Gastroesophageal sphincter (tissue), 4 donors: ENCODE results near the gene ST6GALNAC6. TPM values are rescaled to one million over a fixed set of nuclear protein-coding genes. Genes with fewer than 3 reads are reported as not detected.

Experiments
- ATAC-seq: fragments of 150-250 bp; one replicate; pipeline ENCODE4 v1.9.1; 2016; ENCODE audit warnings: mild to moderate bottlenecking, moderate library complexity
- H3K27ac ChIP-seq, 4 donors: fragments of 200-600 bp; sonication (generic) in 3 of 4; 1 replicate in 3 of 4; 2 replicates in 1 of 4; pipeline ENCODE4 v1.5.1; 2016 to 2019
- H3K27me3 ChIP-seq: fragments of 200-600 bp; sonication (generic); one replicate; pipeline ENCODE4 v1.5.1; 2019
- H3K36me3 ChIP-seq, 2 donors: fragments of 200-600 bp; sonication (generic); one replicate each; pipeline ENCODE4 v1.5.1; 2019; ENCODE audit warnings: control low read depth in 1 of 2
- H3K4me1 ChIP-seq, 3 donors: fragments of 200-600 bp; sonication (generic); 1 replicate in 2 of 3; 2 replicates in 1 of 3; pipeline ENCODE4 v1.5.1; 2016 to 2019; ENCODE audit warnings: control low read depth in 2 of 3
- H3K4me3 ChIP-seq, 2 donors: fragments of 200-600 bp; sonication (generic); one replicate each; pipeline ENCODE4 v1.5.1; 2019; ENCODE audit warnings: mild to moderate bottlenecking in 1 of 2, moderate library complexity in 1 of 2
- H3K9me3 ChIP-seq, 3 donors: fragments of 200-600 bp; sonication (generic); one replicate each; pipeline ENCODE4 v1.5.1; 2017 to 2019; ENCODE audit warnings: control low read depth in 2 of 3
- EP300 ChIP-seq: sonication (generic); formaldehyde crosslinking; IDR thresholded peaks from one replicate; pipeline ENCODE4 v1.6.1; 2017; ENCODE audit warnings: antibody characterized with exemption, mild to moderate bottlenecking
- POLR2A ChIP-seq, 2 donors: fragments of 450-650 bp; IDR thresholded peaks; one replicate each; pipeline ENCODE4 v1.6.1; 2017; ENCODE audit warnings: antibody characterized with exemption in 2 of 2, mild to moderate bottlenecking in 2 of 2, moderate library complexity in 1 of 2
- POLR2AphosphoS5 ChIP-seq: sonication (generic); formaldehyde crosslinking; IDR thresholded peaks from one replicate; pipeline ENCODE4 v1.6.1; 2017; ENCODE audit warnings: antibody characterized with exemption
- WGBS, 2 donors: methylation state at CpG; one replicate each; pipeline ENCODE4 v1.1.5; 2018; ENCODE audit warnings: low coverage in 1 of 2; 5-methylcytosine and 5-hydroxymethylcytosine counted together
- total RNA-seq, 4 donors: library from RNA; depleted of rRNA; stranded (reverse); fragments of >200 nt; gene quantifications; one replicate each; pipeline ENCODE4 v1.1.0, GENCODE V29; 2016
- TF ChIP-seq, protein P1 (sequence below), 4 experiments: fragments of 200-600 bp in 2 of 4; fragments of 450-650 bp in 2 of 4; sonication (generic) in 1 of 4; IDR thresholded peaks; one replicate each; pipeline ENCODE4 v1.5.1; 2017 to 2019; ENCODE audit warnings: antibody characterized with exemption in 4 of 4, mild to moderate bottlenecking in 2 of 4, moderate library complexity in 2 of 4

Gene ST6GALNAC6
- total RNA-seq, 4 donors from 2014 or later = 112 to 146 (median 132) TPM

DNA sequence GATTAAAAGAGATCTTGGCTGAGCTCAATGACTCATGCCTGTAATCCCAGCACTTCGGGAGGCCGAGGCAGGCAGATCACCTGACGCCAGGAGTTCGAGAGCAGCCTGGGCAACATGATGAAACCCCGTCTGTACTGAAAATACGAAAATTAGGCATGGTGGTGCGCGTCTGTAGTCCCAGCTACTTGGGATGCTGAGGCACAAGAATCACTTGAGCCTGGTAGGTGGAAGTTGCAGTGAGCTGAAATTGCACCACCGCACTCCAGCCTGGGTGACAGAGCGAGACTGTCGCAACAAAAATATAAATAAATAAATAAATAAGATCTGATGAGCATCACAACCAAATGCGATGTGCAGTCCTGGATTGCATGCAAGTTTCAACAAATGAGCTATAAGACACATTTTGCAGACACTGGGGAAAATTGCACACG lies 36.2 kb downstream of the ST6GALNAC6 start:
- no peak for TF ChIP-seq POLR2A (IDR thresholded peaks at IDR 0.05)
- no peak for TF ChIP-seq EP300
- TF ChIP-seq, protein P1, sequence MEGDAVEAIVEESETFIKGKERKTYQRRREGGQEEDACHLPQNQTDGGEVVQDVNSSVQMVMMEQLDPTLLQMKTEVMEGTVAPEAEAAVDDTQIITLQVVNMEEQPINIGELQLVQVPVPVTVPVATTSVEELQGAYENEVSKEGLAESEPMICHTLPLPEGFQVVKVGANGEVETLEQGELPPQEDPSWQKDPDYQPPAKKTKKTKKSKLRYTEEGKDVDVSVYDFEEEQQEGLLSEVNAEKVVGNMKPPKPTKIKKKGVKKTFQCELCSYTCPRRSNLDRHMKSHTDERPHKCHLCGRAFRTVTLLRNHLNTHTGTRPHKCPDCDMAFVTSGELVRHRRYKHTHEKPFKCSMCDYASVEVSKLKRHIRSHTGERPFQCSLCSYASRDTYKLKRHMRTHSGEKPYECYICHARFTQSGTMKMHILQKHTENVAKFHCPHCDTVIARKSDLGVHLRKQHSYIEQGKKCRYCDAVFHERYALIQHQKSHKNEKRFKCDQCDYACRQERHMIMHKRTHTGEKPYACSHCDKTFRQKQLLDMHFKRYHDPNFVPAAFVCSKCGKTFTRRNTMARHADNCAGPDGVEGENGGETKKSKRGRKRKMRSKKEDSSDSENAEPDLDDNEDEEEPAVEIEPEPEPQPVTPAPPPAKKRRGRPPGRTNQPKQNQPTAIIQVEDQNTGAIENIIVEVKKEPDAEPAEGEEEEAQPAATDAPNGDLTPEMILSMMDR (IDR thresholded peaks at IDR 0.05) = no peak
- no peak for TF ChIP-seq POLR2AphosphoS5
- no peaks in the 10 kb centered on the region for H3K27me3 ChIP-seq
- peaks cover 0 to 51% (median 8%) of the 10 kb centered on the region in 3 donors for H3K4me1 ChIP-seq
- 74 to 90% methylated on average over 12 to 13 of the region's 13 CpGs for WGBS, 2 donors
- H3K36me3 ChIP-seq = peaks cover 0 to 17% of the 10 kb centered on the region in 2 donors
- peak overlapping the region in 3 of 4 donors; percentile 61 to 71 (median 68) for H3K27ac ChIP-seq
- H3K9me3 ChIP-seq = no peaks in the 10 kb centered on the region
- H3K4me3 ChIP-seq = no peak overlapping the region
- no peak for ATAC-seq

DNA sequence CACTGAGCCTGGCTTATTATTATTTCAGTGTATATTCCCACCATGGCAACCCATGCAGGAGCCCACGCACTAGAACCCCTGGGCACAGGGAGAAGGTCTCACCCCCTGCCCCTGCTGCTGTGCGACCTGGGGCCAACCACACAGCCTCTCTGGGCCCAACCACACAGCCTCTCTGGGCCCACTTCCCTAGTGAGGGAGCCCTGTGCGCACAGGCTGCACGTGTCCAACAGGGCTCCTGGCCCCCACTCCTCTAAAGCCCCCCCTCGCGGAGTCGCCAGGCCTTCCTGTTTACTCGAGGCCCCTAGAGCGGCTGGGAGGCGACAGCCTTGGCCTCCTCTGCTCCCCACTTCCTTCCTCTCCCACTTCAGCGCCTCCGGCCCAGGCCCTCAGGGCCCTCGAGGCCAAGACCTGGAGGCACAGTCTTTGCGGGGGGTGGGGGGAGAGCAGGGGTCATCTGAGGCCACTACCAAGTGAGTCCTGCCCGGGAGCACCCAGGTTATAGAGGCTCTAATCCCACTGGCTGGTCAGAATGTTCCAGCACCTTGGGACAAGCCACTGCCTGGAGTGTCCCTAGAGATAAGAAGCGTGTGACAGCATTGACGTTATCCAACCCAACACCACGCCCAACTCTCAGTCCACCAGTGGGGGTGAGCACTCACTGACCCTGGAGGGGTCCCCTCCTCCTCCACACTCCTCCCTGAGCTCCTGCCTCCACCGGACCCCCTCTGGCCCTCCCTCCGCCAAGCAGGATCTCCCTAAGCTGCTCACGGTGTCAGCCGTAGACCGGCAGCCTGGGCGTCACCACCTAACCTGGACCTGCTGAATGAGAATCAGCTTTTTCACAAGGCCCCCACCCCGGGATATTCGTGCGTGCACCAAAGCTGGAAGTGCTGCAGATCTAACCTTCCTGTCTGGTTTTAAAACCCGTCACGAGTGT lies 37.1 kb downstream of the ST6GALNAC6 start:
- H3K4me3 ChIP-seq = no peak overlapping the region
- H3K4me1 ChIP-seq = peaks cover 0 to 57% (median 16%) of the 10 kb centered on the region in 3 donors
- ATAC-seq = peak; percentile 78
- H3K36me3 ChIP-seq = peaks cover 0 to 8% of the 10 kb centered on the region in 2 donors
- no peaks in the 10 kb centered on the region for H3K27me3 ChIP-seq
- no peaks in the 10 kb centered on the region for H3K9me3 ChIP-seq
- 59 to 67% methylated on average over 2 to 3 of the region's 29 CpGs for WGBS, 2 donors
- peak overlapping the region in 3 of 4 donors; percentile 61 to 71 (median 68) for H3K27ac ChIP-seq
- no peak for TF ChIP-seq POLR2A (IDR thresholded peaks at IDR 0.05)
- TF ChIP-seq POLR2AphosphoS5 = no peak
- TF ChIP-seq, protein P1 (IDR thresholded peaks at IDR 0.05) = no peak
- no peak for TF ChIP-seq EP300

DNA sequence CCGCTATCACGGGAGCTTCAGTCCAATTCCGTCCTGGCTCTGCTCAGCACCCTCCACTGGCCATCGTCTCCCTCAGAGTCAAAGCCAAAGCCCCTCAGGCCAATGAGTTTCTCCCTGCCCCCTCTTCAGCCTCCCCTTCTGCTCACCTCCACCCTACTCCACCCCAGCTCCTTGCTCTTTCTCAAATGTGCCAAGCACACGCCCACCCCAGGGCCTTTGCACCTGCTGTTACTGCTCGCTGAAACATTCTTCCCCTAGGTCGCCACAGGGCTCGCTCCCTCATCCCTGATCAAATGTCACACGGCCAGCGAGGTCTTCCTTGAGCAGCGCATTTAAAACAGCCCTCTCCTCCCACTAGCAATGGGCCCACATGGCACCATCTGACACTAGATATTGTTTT lies 38.6 kb downstream of the ST6GALNAC6 start:
- TF ChIP-seq, protein P1 (IDR thresholded peaks at IDR 0.05) = no peak
- TF ChIP-seq POLR2A (IDR thresholded peaks at IDR 0.05) (no peak), EP300 (no peak), POLR2AphosphoS5 (no peak)
- H3K4me1 ChIP-seq = peaks cover 0 to 70% (median 16%) of the 10 kb centered on the region in 3 donors
- 88 to 92% methylated on average over 4 to 6 of the region's 11 CpGs for WGBS, 2 donors

DNA sequence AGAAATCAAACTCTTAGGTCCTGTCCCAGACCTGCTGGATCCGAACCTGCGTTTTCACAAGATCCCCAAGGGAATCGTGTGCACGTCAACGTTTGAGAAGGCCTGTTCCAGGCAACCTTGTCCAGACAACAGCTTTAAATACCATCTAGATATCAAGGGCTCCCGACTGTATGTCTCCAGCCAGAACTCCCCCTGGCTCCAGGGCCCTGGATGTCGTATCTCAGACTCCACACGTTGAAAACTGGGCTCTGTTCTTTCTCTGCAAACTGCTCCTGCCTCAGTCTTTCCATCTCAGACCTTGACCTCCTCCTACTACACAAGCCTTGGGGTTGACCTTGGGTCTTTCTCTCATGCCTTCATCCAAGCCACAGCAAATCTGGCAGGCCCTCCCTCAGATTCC lies 39.1 kb downstream of the ST6GALNAC6 start:
- ATAC-seq = no peak
- Histone ChIP-seq H3K4me3 (no peak overlapping the region), H3K4me1 (peaks cover 0 to 75% (median 16%) of the 10 kb centered on the region in 3 donors), H3K36me3 (no peaks in the 10 kb centered on the region), H3K27ac (no peak overlapping the region), H3K9me3 (no peaks in the 10 kb centered on the region), H3K27me3 (no peaks in the 10 kb centered on the region)
- TF ChIP-seq POLR2AphosphoS5 (no peak), EP300 (no peak), POLR2A (IDR thresholded peaks at IDR 0.05) (no peak)
- TF ChIP-seq, protein P1 (IDR thresholded peaks at IDR 0.05) = no peak
- WGBS, 2 donors = 42 to 89% methylated on average over 5 to 7 of the region's 8 CpGs

More for the DNA sequence above, 38.6 kb downstream of the ST6GALNAC6 start:
- ATAC-seq = no peak
- Histone ChIP-seq H3K9me3 (no peaks in the 10 kb centered on the region), H3K27me3 (no peaks in the 10 kb centered on the region), H3K4me3 (no peak overlapping the region), H3K27ac (peak overlapping the region in 1 of 4 donors; percentile 68), H3K36me3 (no peaks in the 10 kb centered on the region)
